Neural progenitor cell (in vitro differentiated cells): ENCODE measurements around the gene IPPK. TPM values are rescaled to one million over a fixed set of nuclear protein-coding genes. Genes with fewer than 3 reads are reported as not detected.

Source experiments
- DNase-seq: peaks from one replicate; pipeline ENCODE4 v3.0.0-alpha.2; 2016; ENCODE audit warnings: low spot score
- H2AFZ ChIP-seq: fragments of 200-600 bp; sonication (generic); replicated peaks from 2 replicates; pipeline ENCODE4 v1.6.1; 2016; ENCODE audit warnings: antibody characterized with exemption
- H3F3A ChIP-seq: fragments of 200-600 bp; sonication (generic); 2 replicates; pipeline ENCODE4 v1.6.1; 2016; ENCODE audit warnings: antibody characterized with exemption, low read depth
- H3K27ac ChIP-seq: fragments of 200-600 bp; sonication (generic); 2 replicates; pipeline ENCODE4 v1.5.1; 2016; ENCODE audit warnings: mild to moderate bottlenecking
- H3K27me3 ChIP-seq: fragments of 200-600 bp; sonication (generic); 2 replicates; pipeline ENCODE4 v1.6.1; 2016; ENCODE audit warnings: mild to moderate bottlenecking, moderate library complexity
- H3K36me3 ChIP-seq: fragments of 200-600 bp; sonication (generic); 2 replicates; pipeline ENCODE4 v1.5.1; 2016
- H3K4me1 ChIP-seq: fragments of 200-600 bp; sonication (generic); 2 replicates; pipeline ENCODE4 v1.6.1; 2016; ENCODE audit warnings: mixed run types
- H3K4me2 ChIP-seq: fragments of 200-600 bp; sonication (generic); 2 replicates; pipeline ENCODE4 v1.6.1; 2016
- H3K4me3 ChIP-seq: fragments of 200-600 bp; sonication (generic); 2 replicates; pipeline ENCODE4 v1.5.1; 2016
- H3K79me2 ChIP-seq: fragments of 200-600 bp; sonication (generic); 2 replicates; pipeline ENCODE4 v1.6.1; 2016; ENCODE audit warnings: low read depth
- H3K9ac ChIP-seq: fragments of 200-600 bp; sonication (generic); 2 replicates; pipeline ENCODE4 v1.6.1; 2016
- H3K9me3 ChIP-seq: fragments of 200-600 bp; sonication (generic); 2 replicates; pipeline ENCODE4 v1.5.1; 2016; ENCODE audit warnings: low read depth
- H4K20me1 ChIP-seq: fragments of 200-600 bp; sonication (generic); 2 replicates; pipeline ENCODE4 v1.6.1; 2016; ENCODE audit warnings: low read depth
- H3K27ac Mint-ChIP-seq: 3 replicates; pipeline ENCODE4 v1.8.0; 2021; ENCODE audit warnings: mixed read lengths
- H3K27me3 Mint-ChIP-seq: 2 replicates; pipeline ENCODE4 v1.8.0; 2022; ENCODE audit warnings: low read depth, mild to moderate bottlenecking, inconsistent platforms, moderate library complexity, mixed read lengths; ENCODE audit not compliant: insufficient read depth
- H3K36me3 Mint-ChIP-seq: 3 replicates; pipeline ENCODE4 v1.8.0; 2021; ENCODE audit warnings: mixed read lengths
- H3K4me1 Mint-ChIP-seq: 3 replicates; pipeline ENCODE4 v1.8.0; 2021; ENCODE audit warnings: mixed read lengths
- H3K4me3 Mint-ChIP-seq: 3 replicates; pipeline ENCODE4 v1.8.0; 2021; ENCODE audit warnings: mild to moderate bottlenecking, moderate library complexity, mixed read lengths
- H3K9me3 Mint-ChIP-seq: 3 replicates; pipeline ENCODE4 v1.8.0; 2020; ENCODE audit warnings: mixed read lengths
- CTCF ChIP-seq: fragments of 200-600 bp; sonication (generic); IDR thresholded peaks from 2 replicates; pipeline ENCODE4 v1.5.1; 2017; ENCODE audit warnings: antibody characterized with exemption, mild to moderate bottlenecking
- EZH2 ChIP-seq: fragments of 200-600 bp; sonication (generic); IDR thresholded peaks from 2 replicates; pipeline ENCODE4 v1.6.1; 2017; ENCODE audit warnings: antibody characterized with exemption, mild to moderate bottlenecking, moderate library complexity
- EZH2phosphoT487 ChIP-seq: fragments of 200-600 bp; sonication (generic); IDR thresholded peaks from 2 replicates; pipeline ENCODE4 v1.6.1; 2017; ENCODE audit warnings: antibody characterized with exemption
- total RNA-seq: library from RNA; depleted of rRNA; stranded (reverse); fragments of >200 nt; gene quantifications from 2 replicates; pipeline ENCODE4 v1.2.3, GENCODE V29; 2015; ENCODE audit warnings: low replicate concordance

Gene IPPK
- total RNA-seq, 1 donor from 2014 or later: 16.8 TPM

- H3K4me1 ChIP-seq: no peaks in the 10 kb centered on the region
- no peaks in the 10 kb centered on the region for H3K27me3 ChIP-seq
- H3K36me3 Mint-ChIP-seq: peaks cover 13% of the 10 kb centered on the region
- H3K27ac Mint-ChIP-seq: no peak overlapping the region
- no peaks in the 10 kb centered on the region for H3K4me1 Mint-ChIP-seq
- DNase-seq: no peak
- no peak overlapping the region for H3K27ac ChIP-seq
- H3K4me3 ChIP-seq: no peak overlapping the region
- H2AFZ ChIP-seq: no peak overlapping the region
- H3K9ac ChIP-seq: no peak overlapping the region
- no peaks in the 10 kb centered on the region for H3K79me2 ChIP-seq
- no peak overlapping the region for H3K4me3 Mint-ChIP-seq
- H3F3A ChIP-seq: no peaks in the 10 kb centered on the region
- no peaks in the 10 kb centered on the region for H3K27me3 Mint-ChIP-seq
- no peaks in the 10 kb centered on the region for H3K9me3 ChIP-seq
- no peak overlapping the region for H3K4me2 ChIP-seq
- no peaks in the 10 kb centered on the region for H3K9me3 Mint-ChIP-seq
- H4K20me1 ChIP-seq: peaks cover 9% of the 10 kb centered on the region
- no peak for TF ChIP-seq EZH2
- no peak for TF ChIP-seq EZH2phosphoT487
- no peak for TF ChIP-seq CTCF
- H3K36me3 ChIP-seq: no peaks in the 10 kb centered on the region
These were observed 42.8 kb upstream of the IPPK start for GRCh38 chr9:92712767-92713166.

GRCh38 chr9:92711844-92712243 lies 41.9 kb upstream of the IPPK start:
- no peak overlapping the region for H3K27ac Mint-ChIP-seq
- H3K27me3 Mint-ChIP-seq: no peaks in the 10 kb centered on the region
- DNase-seq: no peak
- Histone ChIP-seq H3K9ac (no peak overlapping the region), H3K4me3 (no peak overlapping the region), H3K4me1 (no peaks in the 10 kb centered on the region), H2AFZ (no peak overlapping the region), H3K36me3 (no peaks in the 10 kb centered on the region), H3K27ac (no peak overlapping the region), H3K27me3 (no peaks in the 10 kb centered on the region), H3K4me2 (no peak overlapping the region), H4K20me1 (peaks cover 9% of the 10 kb centered on the region), H3K9me3 (no peaks in the 10 kb centered on the region), H3F3A (peaks cover 3% of the 10 kb centered on the region), H3K79me2 (no peaks in the 10 kb centered on the region)
- H3K4me1 Mint-ChIP-seq: no peaks in the 10 kb centered on the region
- H3K9me3 Mint-ChIP-seq: no peaks in the 10 kb centered on the region
- TF ChIP-seq EZH2: no peak
- no peak for TF ChIP-seq EZH2phosphoT487
- TF ChIP-seq CTCF: no peak
- no peak overlapping the region for H3K4me3 Mint-ChIP-seq
- H3K36me3 Mint-ChIP-seq: peaks cover 13% of the 10 kb centered on the region

- no peak overlapping the region for H3K27ac ChIP-seq
- no peak overlapping the region for H3K4me2 ChIP-seq
- DNase-seq: no peak
- H2AFZ ChIP-seq: no peak overlapping the region
- Mint-ChIP-seq H3K27ac (no peak overlapping the region), H3K27me3 (no peaks in the 10 kb centered on the region), H3K4me3 (no peak overlapping the region), H3K4me1 (no peaks in the 10 kb centered on the region), H3K36me3 (peaks cover 15% of the 10 kb centered on the region), H3K9me3 (no peaks in the 10 kb centered on the region)
- no peaks in the 10 kb centered on the region for H3K27me3 ChIP-seq
- H3K9ac ChIP-seq: no peak overlapping the region
- no peaks in the 10 kb centered on the region for H3K4me1 ChIP-seq
- H3K4me3 ChIP-seq: no peak overlapping the region
- H3F3A ChIP-seq: peaks cover 3% of the 10 kb centered on the region
- no peak for TF ChIP-seq EZH2phosphoT487
- no peak for TF ChIP-seq CTCF
- no peak for TF ChIP-seq EZH2
- H3K36me3 ChIP-seq: no peaks in the 10 kb centered on the region
- peaks cover 4% of the 10 kb centered on the region for H4K20me1 ChIP-seq
- H3K79me2 ChIP-seq: no peaks in the 10 kb centered on the region
- no peaks in the 10 kb centered on the region for H3K9me3 ChIP-seq
These were observed 41.2 kb upstream of the IPPK start for GRCh38 chr9:92711146-92711545.

GRCh38 chr9:92710368-92710767 lies 40.4 kb upstream of the IPPK start:
- no peak overlapping the region for H3K4me3 ChIP-seq
- no peaks in the 10 kb centered on the region for H4K20me1 ChIP-seq
- no peak for DNase-seq
- TF ChIP-seq EZH2phosphoT487 (no peak), CTCF (no peak), EZH2 (no peak)
- Mint-ChIP-seq H3K27ac (no peak overlapping the region), H3K4me3 (no peak overlapping the region), H3K9me3 (no peaks in the 10 kb centered on the region), H3K27me3 (no peaks in the 10 kb centered on the region), H3K4me1 (no peaks in the 10 kb centered on the region), H3K36me3 (peaks cover 19% of the 10 kb centered on the region)
- H3K4me2 ChIP-seq: no peak overlapping the region
- H2AFZ ChIP-seq: no peak overlapping the region
- H3K36me3 ChIP-seq: no peaks in the 10 kb centered on the region
- H3K9me3 ChIP-seq: no peaks in the 10 kb centered on the region
- peaks cover 3% of the 10 kb centered on the region for H3F3A ChIP-seq
- H3K27me3 ChIP-seq: no peaks in the 10 kb centered on the region
- no peak overlapping the region for H3K9ac ChIP-seq
- H3K27ac ChIP-seq: no peak overlapping the region
- H3K4me1 ChIP-seq: no peaks in the 10 kb centered on the region
- no peaks in the 10 kb centered on the region for H3K79me2 ChIP-seq
